EL (cell line): ENCODE measurements around the gene ARHGAP10.
A peak's percentile ranks its signal among the peaks of the same experiment; 100 is the strongest.

Experiments
- DNase-seq: peaks from one replicate; pipeline ENCODE4 v3.0.0-alpha.2; 2016

The ARHGAP10 gene, protein sequence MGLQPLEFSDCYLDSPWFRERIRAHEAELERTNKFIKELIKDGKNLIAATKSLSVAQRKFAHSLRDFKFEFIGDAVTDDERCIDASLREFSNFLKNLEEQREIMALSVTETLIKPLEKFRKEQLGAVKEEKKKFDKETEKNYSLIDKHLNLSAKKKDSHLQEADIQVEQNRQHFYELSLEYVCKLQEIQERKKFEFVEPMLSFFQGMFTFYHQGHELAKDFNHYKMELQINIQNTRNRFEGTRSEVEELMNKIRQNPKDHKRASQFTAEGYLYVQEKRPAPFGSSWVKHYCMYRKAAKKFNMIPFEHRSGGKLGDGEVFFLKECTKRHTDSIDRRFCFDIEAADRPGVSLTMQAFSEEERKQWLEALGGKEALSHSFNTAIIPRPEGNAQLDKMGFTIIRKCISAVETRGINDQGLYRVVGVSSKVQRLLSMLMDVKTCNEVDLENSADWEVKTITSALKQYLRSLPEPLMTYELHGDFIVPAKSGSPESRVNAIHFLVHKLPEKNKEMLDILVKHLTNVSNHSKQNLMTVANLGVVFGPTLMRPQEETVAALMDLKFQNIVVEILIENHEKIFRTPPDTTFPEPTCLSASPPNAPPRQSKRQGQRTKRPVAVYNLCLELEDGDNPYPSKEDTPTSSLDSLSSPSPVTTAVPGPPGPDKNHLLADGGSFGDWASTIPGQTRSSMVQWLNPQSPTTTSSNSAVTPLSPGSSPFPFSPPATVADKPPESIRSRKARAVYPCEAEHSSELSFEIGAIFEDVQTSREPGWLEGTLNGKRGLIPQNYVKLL

GRCh38 chr4:147731580-147732517 is at the start of gene ARHGAP10:
Gene ARHGAP10 (plus strand): TSS chr4:147732088. CDS start chr4:147732302, 214 bp downstream.
- peak; percentile 93 for DNase-seq

GRCh38 chr4:147682755-147683154 is 49.1 kb upstream of the ARHGAP10 start:
- DNase-seq: no peak

- peak; percentile 25 for DNase-seq
These were observed 48.7 kb upstream of the ARHGAP10 start for GRCh38 chr4:147683188-147683591.

DNA sequence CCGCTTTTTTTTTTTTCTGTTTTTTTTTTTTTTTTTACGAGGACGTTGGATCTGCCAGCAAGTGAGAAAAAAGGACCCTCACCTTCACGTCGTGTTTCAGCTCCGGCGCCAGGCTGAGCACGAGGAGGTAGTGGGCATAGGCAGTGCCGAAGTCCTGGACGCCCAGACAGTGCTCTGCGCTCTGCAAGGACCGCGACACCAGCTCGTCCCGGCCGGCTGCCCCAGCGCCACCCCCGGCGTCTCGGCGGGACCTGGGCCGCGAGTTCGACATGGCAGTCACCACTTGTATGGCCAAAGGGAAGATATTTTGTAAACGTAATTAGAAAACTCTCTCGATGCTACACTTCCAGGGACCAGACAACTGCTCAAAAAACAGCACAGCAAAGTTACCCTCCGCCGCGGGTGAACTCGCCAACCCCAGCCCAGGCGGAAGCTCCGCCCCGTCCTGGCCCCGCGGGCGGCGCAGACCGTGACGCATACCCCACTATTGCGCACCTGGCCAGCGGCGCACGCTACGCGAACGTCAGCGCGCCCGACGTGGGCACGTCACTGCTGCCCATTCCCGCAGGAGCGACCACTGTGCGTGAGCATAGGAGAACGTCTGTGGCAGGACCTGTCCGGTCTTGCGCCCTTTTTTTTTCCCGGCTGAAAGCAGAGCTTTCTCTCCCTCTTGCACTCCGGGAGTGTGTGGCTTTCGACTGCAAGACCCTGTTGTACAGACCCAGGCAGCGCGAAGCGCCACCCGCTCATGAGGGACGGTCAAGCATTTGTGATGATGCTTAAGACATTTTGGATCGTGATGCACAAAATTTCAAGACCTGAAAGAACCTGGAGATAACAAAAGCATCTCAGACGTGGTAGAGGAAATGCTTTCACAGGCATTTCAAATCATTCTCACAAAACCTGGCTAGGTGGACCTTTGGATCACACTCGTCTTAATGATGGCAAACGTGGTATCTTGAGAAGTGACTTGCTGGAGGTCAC is 47.9 kb upstream of the ARHGAP10 start, which contains the start of gene PRMT9:
TSS of gene PRMT9 (minus strand) at position 447 of the 984 bp plus-strand sequence. CDS start at position 271, 176 bp downstream.
- DNase-seq: peak; percentile 87

DNA sequence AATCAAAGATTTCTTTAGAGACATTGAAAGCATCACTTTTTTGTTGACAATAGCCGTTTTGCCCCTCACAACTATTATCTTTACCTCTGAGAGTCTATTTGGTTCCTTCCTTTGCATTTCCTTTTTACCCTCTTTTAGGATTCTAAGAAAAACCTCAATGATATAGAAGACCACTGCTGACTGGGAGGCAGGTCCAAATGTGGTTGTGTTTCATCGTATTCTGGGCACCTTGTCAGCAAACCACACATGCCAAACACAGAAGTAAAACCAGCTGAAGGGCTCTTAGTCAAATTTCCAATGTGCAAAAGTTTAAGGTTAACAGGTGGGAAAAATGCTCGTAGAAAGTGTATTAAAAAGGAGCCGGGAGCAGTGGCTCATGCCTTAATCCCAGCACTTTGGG is 42.8 kb upstream of the ARHGAP10 start:
- DNase-seq: no peak

DNA sequence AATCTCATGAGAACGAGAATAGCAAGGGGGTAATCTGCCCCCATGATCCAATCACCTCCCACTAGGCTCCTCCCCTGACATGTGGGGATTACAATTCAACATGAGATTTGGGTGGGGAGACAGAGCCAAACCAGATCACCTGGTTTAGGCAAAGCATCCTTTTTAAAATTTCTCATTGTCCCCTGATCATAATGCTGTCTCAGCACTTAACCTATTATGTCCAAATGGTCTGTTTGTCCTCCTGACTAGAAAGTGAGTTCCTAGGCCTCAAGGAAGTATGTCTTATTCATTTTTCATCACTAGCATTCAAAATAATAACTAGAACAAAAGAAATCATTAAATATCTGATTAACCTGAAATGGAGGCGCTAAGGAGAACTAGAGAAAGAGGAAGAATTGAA is 40.1 kb upstream of the ARHGAP10 start:
- DNase-seq: no peak

DNA sequence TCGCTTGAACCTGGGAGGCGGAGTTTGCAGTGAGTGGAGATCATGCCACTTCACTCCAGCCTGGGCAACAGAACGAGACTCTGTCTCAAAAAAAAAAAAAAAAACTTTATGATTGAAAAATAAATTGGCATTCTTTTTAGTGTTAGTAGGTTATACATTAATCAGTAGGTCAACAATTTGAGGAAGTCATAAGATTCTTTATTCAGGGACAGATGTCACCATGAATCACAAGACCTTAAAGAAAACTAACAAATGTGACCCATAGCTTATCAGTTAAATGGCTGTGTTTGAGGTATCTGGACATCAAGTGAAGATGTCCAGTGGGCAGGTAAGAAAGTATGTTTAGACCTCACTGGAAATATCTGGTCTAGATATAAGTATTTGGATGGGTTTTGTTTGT is 38.7 kb upstream of the ARHGAP10 start:
- no peak for DNase-seq

DNA sequence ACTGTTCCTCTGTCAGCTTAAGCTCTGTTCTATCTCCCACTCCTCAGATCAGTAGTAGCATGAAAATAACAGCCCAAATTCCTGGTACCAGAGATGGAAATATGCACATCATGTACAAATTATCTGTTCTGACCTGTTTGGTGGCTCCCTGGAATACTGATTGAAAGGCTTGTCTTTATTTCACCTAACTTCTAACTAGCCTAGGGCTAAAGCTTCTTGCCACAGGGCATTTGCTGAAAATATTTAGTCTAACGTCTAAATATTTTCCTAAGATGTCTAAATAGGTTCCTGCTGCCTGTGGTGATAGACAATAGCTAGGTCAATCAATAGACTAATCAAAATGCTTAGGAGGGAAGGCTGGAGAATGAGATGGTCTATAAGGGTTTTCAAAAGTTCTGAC is 35.0 kb upstream of the ARHGAP10 start:
- DNase-seq: no peak

DNA sequence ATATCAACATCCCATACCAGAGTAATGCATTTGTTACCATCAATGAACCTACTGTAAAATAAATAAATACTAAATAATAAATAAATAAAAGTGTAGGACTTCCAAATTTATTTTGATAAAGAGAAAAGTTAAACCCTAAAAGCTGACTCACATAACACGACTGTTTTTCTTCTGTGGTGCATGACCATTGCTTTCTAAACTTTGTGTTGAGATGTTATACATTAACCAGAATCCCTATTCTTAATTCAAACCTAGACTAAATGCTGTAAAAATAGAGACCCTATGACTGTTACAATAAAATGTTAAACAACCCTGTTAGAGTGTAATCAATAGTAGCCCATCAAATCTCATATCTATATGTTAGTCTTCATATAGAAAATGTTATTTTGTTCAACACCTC is 27.0 kb upstream of the ARHGAP10 start:
- DNase-seq: no peak

GRCh38 chr4:147707892-147708672 is 23.8 kb upstream of the ARHGAP10 start:
- DNase-seq: peak; percentile 50

DNA sequence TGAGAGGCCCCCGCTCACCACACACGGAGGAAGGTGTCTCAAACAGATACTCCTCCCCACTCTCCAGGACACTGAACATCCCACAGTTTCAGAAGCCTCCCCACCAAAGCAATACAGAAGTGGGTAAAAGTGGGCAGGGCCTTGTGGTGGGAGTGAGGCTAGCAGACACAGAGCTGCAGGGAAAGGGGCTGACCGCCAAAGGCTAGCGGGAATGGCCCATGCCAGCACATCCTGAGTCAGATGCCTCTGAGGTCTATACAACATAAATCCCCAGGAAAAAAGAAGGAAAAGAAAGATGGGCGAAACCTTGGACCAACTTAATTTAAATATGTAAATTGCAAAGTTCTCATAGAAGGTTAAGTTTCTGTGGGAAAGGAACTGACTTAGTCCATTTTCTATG is 21.9 kb upstream of the ARHGAP10 start:
- peak; percentile 78 for DNase-seq

DNA sequence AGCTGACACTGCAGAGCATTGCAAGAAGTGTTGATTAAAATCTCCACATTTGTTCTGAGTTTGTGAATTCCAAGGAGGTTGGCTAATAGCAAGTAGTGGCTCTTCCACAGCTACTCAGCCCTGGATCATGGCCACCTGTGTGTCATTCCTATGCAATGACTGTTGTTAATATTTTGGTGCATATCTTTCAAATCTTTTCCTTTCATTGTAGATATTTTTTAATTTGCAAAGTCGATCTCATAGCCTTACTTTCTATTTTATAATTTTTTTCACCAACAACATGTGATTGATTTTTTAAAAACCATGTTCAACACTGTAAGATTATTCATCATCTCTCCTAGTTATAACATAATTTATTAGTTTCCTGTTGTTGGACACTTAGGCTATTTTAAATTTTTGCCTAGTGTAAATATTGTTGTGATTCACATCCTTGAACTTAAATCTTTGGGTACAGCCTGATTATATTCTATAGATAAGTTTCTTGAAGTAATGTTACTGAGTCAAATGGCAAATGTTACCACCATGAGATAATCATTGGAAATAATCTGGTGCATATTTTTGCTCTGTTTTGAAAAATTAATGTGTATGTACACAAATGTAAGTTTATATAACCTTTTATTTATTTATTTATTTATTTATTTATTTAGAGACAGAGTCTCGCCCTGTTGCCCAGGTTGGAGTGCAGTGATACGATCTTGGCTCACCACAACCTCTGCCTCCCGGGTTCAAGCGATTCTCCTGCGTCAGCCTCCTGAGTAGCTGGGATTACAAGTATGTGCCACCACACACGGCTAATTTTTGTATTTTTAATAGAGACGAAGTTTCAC is 17.1 kb upstream of the ARHGAP10 start:
- DNase-seq: peak; percentile 89

DNA sequence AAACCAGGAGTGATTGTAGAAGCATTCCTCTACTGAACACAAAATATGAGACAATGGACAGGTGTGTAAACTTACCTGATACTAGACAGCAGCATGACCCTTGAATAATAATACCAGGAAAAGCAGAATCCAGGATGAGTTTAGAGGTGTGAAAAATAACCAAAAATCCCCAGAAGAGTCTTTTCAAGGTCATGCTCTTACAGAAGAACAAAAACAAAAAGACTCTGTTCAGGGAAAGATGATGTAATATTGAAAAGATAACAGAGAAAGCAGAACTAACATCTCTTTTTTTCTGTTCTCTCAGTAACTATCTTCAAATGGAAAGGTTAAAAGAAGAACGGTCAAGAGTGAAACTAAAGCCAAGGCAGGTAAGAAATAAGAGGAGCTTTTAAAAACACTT is 14.0 kb upstream of the ARHGAP10 start:
- no peak for DNase-seq

GRCh38 chr4:147723326-147723725 is 8.6 kb upstream of the ARHGAP10 start:
- DNase-seq: no peak

- DNase-seq: no peak
These were observed 7.3 kb upstream of the ARHGAP10 start for GRCh38 chr4:147724468-147725201.

DNA sequence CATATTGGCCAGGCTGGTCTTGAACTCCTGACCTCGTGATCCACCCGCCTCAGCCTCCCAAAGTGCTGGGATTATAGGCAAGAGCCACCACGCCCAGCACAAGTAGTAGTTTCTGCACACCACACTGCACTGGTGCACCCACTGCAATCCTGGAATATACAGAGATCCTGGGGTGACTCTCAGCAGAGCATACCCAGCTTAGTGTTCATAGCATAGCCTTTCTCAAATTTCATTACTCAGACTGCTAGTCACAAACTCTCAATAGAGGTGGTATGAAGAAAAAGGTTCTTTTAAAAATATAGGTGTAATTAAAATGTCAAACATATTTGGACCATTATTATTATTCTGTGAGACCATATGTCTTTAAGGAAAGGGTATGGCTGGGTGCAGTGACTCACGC is 6.2 kb upstream of the ARHGAP10 start:
- no peak for DNase-seq

- DNase-seq: no peak
These were observed 4.3 kb upstream of the ARHGAP10 start for GRCh38 chr4:147727476-147728028.

GRCh38 chr4:147730333-147730732 is 1.6 kb upstream of the ARHGAP10 start:
- DNase-seq: no peak
